Hepatocyte (in vitro differentiated cells): ENCODE measurements around the gene KCND3.

Experiments
- CTCF ChIP-seq: fragments of 200-600 bp; sonication (generic); IDR thresholded peaks from 2 replicates; pipeline ENCODE4 v1.5.1; 2016; ENCODE audit warnings: antibody characterized with exemption, mild to moderate bottlenecking; ENCODE audit not compliant: poor library complexity
- EZH2 ChIP-seq: fragments of 200-600 bp; sonication (generic); IDR thresholded peaks from 2 replicates; pipeline ENCODE4 v1.6.1; 2016; ENCODE audit warnings: antibody characterized with exemption, mild to moderate bottlenecking, borderline replicate concordance

- TF ChIP-seq CTCF (no peak), EZH2 (no peak)
These were observed 239.8 kb downstream of the KCND3 start for GRCh38 chr1:111749628-111750027.
